ENCODE data around the gene ABI3.

ABI3 gene

GRCh38 chr17:49214676-49215360 is 4.3 kb downstream of the ABI3 start:
- Histone ChIP-seq H3K9me3 (ENCODE audit: control insufficient read depth, low read length) (no peaks in the 10 kb centered on the region), H3K27ac (ENCODE audit: insufficient read depth, low read depth, low read length, poor library complexity, severe bottlenecking) (no peak overlapping the region)

DNA sequence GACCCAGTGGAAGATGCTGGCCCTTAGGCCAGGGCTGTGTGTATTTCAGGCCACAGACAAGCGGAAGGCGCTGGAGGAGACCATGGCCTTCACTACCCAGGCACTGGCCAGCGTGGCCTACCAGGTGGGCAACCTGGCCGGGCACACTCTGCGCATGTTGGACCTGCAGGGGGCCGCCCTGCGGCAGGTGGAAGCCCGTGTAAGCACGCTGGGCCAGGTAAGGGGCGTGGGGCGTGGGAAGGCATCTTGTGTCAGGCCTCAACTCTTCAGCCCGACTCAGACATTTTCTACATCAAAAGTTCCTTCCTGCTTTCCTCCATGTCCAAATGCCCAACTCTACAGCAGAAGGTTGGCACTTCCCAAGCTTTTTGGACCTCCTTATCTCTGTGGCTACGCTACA is 6.0 kb downstream of the ABI3 start:
- Histone ChIP-seq H3K9me3 (ENCODE audit: control insufficient read depth, low read length) (no peaks in the 10 kb centered on the region), H3K27ac (ENCODE audit: insufficient read depth, low read depth, low read length, poor library complexity, severe bottlenecking) (no peak overlapping the region), H3K4me3 (ENCODE audit: insufficient read depth, low read depth, low read length) (no peak overlapping the region), H3K4me1 (ENCODE audit: control insufficient read depth, insufficient read depth, low read length) (no peaks in the 10 kb centered on the region), H3K27me3 (ENCODE audit: control insufficient read depth, insufficient read depth, low read length, poor library complexity, severe bottlenecking) (no peaks in the 10 kb centered on the region), H3K36me3 (ENCODE audit: control insufficient read depth, insufficient read depth, low read length) (no peaks in the 10 kb centered on the region)
- 92 to 93% methylated on average over 13 of the region's 13 CpGs for WGBS, 2 experiments

More at GRCh38 chr17:49214676-49215360, 4.3 kb downstream of the ABI3 start:
- 84 to 87% methylated on average over 12 of the region's 12 CpGs for WGBS, 2 experiments
- peaks cover 10% of the 10 kb centered on the region for H3K4me1 ChIP-seq (ENCODE audit: control insufficient read depth, insufficient read depth, low read length)
- H3K4me3 ChIP-seq (ENCODE audit: insufficient read depth, low read depth, low read length): no peak overlapping the region
- H3K36me3 ChIP-seq (ENCODE audit: control insufficient read depth, insufficient read depth, low read length): no peaks in the 10 kb centered on the region
- no peaks in the 10 kb centered on the region for H3K27me3 ChIP-seq (ENCODE audit: control insufficient read depth, insufficient read depth, low read length, poor library complexity, severe bottlenecking)

DNA sequence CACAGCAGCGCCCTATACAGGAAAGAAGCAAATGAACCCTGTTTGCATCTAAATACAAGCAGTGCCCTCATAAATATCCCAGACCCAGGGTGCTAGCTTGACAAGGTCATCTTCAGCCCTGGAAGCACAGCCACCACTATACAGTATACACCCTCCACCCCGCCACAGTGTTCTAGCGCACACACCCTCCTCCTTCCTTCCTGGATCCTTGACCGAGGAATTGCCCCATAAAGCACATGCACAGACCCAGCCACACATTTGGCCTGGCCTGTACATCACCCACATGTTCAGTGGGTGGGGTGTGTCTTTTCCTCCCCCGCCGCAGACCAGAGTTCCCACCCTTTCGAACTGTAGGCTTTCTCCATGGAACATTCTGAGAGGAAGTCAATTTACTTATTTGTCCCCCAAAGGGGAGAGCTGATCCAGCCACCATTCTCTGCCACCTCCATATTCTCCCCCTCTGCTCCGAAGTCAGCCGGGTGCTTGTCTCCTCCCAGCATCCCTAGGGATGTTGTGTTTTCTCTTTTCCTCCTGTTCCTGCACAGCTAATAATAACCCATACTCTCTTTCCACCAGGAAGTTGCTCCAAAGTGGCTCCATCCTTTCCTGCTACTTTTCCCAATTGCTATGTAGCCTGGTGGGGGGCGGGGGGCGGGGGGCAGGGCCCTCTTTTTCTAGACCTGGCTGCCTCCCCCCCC is 6.6 kb downstream of the ABI3 start:
- no peak overlapping the region for H3K27ac ChIP-seq (ENCODE audit: insufficient read depth, low read depth, low read length, poor library complexity, severe bottlenecking)
- WGBS, 2 experiments: 90 to 94% methylated on average over 11 of the region's 11 CpGs
- H3K9me3 ChIP-seq (ENCODE audit: control insufficient read depth, low read length): no peaks in the 10 kb centered on the region
- no peaks in the 10 kb centered on the region for H3K4me1 ChIP-seq (ENCODE audit: control insufficient read depth, insufficient read depth, low read length)
- peaks cover 6% of the 10 kb centered on the region for H3K27me3 ChIP-seq (ENCODE audit: control insufficient read depth, insufficient read depth, low read length, poor library complexity, severe bottlenecking)
- H3K4me3 ChIP-seq (ENCODE audit: insufficient read depth, low read depth, low read length): no peak overlapping the region
- no peaks in the 10 kb centered on the region for H3K36me3 ChIP-seq (ENCODE audit: control insufficient read depth, insufficient read depth, low read length)

DNA sequence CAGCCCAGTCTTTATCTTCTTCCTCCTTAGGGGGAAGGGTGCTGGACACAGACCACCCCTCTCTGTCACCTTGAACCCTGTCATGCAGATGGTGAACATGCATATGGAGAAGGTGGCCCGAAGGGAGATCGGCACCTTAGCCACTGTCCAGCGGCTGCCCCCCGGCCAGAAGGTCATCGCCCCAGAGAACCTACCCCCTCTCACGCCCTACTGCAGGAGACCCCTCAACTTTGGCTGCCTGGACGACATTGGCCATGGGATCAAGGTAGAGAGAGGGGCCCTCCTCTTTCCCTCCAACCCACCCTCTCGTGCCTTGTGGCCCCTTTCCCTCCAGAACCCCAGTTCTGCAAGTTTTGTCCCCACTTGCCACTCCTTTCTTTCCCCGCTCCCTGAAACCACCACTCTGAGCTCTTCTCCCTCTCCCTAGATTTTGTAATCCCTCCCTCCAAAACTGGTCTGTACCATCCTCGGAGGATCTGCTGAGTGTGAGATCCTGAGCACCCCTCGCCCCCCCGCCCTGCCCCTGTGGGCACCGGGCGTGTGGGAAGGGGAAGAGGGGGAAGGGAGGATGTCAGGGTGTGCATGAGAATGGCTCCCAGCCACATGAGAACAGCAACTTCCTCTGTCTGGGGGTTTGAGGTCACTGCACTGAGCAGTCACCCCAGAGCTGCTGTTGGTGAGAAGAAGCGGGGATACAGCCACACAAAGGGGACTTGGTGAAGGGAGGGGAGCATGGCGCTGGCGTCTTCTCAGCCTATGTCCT is 7.3 kb downstream of the ABI3 start:
- WGBS, 2 experiments: 87 to 88% methylated on average over 17 of the region's 17 CpGs
- Histone ChIP-seq H3K4me3 (ENCODE audit: insufficient read depth, low read depth, low read length) (no peak overlapping the region), H3K27ac (ENCODE audit: insufficient read depth, low read depth, low read length, poor library complexity, severe bottlenecking) (no peak overlapping the region), H3K4me1 (ENCODE audit: control insufficient read depth, insufficient read depth, low read length) (no peaks in the 10 kb centered on the region), H3K9me3 (ENCODE audit: control insufficient read depth, low read length) (no peaks in the 10 kb centered on the region), H3K27me3 (ENCODE audit: control insufficient read depth, insufficient read depth, low read length, poor library complexity, severe bottlenecking) (peaks cover 13% of the 10 kb centered on the region), H3K36me3 (ENCODE audit: control insufficient read depth, insufficient read depth, low read length) (no peaks in the 10 kb centered on the region)

DNA sequence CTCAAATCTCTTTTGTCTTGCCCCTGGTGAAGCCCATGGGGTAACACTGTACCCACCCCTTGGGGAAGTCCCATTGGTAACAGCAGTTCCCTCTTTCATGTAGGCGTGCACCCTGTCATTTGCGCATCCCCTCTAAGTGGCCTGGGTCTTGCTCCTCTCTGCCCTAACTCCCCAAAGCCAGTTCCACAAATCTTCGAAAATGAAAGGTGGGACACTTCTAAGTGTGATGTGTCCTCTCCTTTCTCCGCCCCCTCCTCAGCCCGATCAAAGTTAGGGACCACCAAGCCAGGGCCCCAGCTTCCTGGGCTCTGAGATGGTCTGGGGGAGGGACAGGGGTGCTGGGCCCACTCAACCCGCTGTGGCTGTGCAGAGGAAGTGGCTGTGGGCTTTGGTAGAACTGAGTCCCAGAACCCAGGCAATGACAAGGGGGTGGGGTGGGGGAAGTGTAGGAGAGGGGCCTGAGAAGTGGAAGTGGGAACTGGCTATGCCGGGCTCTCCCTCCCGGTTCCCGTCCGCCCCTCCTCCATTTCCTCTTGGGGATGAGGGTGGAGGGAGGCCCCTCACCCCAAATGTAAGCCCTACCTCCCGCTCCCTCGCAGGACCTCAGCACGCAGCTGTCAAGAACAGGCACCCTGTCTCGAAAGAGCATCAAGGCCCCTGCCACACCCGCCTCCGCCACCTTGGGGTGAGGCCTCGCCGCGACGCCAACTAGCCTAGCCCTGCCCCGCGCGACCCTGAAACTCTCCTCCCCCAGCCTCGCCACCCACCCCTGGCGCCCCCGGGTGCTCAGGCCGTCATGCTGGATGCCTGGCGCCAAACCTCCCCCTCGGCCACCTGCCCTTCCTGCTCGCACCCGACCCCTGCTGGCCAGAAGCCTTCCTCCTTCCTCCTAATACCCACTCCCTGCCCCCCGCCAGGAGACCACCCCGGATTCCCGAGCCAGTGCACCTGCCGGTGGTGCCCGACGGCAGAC is 8.7 kb downstream of the ABI3 start:
- Histone ChIP-seq H3K27ac (ENCODE audit: insufficient read depth, low read depth, low read length, poor library complexity, severe bottlenecking) (no peak overlapping the region), H3K36me3 (ENCODE audit: control insufficient read depth, insufficient read depth, low read length) (no peaks in the 10 kb centered on the region), H3K4me1 (ENCODE audit: control insufficient read depth, insufficient read depth, low read length) (peaks cover 11% of the 10 kb centered on the region), H3K9me3 (ENCODE audit: control insufficient read depth, low read length) (no peaks in the 10 kb centered on the region), H3K4me3 (ENCODE audit: insufficient read depth, low read depth, low read length) (no peak overlapping the region), H3K27me3 (ENCODE audit: control insufficient read depth, insufficient read depth, low read length, poor library complexity, severe bottlenecking) (peaks cover 27% of the 10 kb centered on the region)
- WGBS, 2 experiments: 88 to 89% methylated on average over 37 of the region's 37 CpGs

- H3K36me3 ChIP-seq (ENCODE audit: control insufficient read depth, insufficient read depth, low read length): no peaks in the 10 kb centered on the region
- no peak overlapping the region for H3K4me3 ChIP-seq (ENCODE audit: insufficient read depth, low read depth, low read length)
- H3K27ac ChIP-seq (ENCODE audit: insufficient read depth, low read depth, low read length, poor library complexity, severe bottlenecking): no peak overlapping the region
- no peaks in the 10 kb centered on the region for H3K9me3 ChIP-seq (ENCODE audit: control insufficient read depth, low read length)
- WGBS, 2 experiments: 89 to 91% methylated on average over 15 of the region's 15 CpGs
- peaks cover 15% of the 10 kb centered on the region for H3K4me1 ChIP-seq (ENCODE audit: control insufficient read depth, insufficient read depth, low read length)
- peaks cover 34% of the 10 kb centered on the region for H3K27me3 ChIP-seq (ENCODE audit: control insufficient read depth, insufficient read depth, low read length, poor library complexity, severe bottlenecking)
Measured at GRCh38 chr17:49219987-49220386, 9.5 kb downstream of the ABI3 start.

DNA sequence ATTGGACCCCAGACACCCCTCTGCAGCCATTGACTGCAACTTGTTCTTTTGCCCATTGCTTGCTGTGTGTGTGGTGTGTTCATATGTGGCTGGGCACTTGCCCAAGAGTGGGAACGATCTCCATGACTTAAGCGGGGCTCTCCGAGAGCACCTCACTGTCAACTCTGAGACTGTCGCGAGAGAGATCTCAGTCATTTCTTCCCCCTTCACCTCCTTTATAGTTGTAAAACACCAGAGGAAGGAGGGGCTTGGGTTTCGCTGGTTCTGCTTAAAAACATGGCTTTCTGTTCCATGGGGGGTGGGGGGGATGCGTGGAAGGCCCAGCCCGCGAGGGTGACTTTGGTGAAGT is 12.6 kb downstream of the ABI3 start:
- Histone ChIP-seq H3K9me3 (ENCODE audit: control insufficient read depth, low read length) (no peaks in the 10 kb centered on the region), H3K4me3 (ENCODE audit: insufficient read depth, low read depth, low read length) (no peak overlapping the region), H3K36me3 (ENCODE audit: control insufficient read depth, insufficient read depth, low read length) (no peaks in the 10 kb centered on the region), H3K27ac (ENCODE audit: insufficient read depth, low read depth, low read length, poor library complexity, severe bottlenecking) (no peak overlapping the region), H3K27me3 (ENCODE audit: control insufficient read depth, insufficient read depth, low read length, poor library complexity, severe bottlenecking) (peaks cover 66% of the 10 kb centered on the region), H3K4me1 (ENCODE audit: control insufficient read depth, insufficient read depth, low read length) (peaks cover 15% of the 10 kb centered on the region)
- 37 to 44% methylated on average over 9 of the region's 9 CpGs for WGBS, 2 experiments

DNA sequence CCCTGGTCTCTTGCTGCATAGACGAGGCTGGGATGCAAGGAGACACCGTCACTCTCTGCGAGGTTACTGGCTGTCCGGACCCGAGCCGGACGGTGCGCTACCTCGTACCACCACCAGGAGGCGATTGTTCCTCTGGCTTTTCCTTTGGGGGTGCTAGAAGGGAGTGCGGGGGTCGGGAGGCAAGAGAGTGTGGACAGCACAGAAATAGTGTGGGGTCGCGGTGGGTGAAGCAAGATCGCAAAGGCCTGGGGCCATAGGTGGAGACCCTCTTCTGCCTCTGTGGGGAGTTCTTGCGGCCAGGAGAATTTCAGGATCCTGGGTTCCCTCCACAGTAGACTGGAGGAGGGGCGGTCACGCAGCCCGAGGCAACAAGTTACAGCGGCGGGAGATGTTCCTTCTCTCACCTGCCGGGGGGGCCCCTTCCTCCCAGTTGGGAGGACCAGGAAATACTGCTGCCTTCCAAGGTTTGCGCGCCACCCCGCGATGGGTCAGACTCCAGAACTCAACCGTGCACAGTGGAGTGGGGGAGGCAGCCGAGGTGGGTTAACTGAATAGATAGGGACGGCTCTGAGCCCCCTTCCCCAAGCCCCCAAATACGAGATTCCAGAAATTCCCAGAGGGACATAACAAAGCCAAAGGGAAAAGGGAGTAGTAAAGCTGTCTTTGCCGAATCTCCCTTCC is 13.2 kb downstream of the ABI3 start:
- Histone ChIP-seq H3K36me3 (ENCODE audit: control insufficient read depth, insufficient read depth, low read length) (no peaks in the 10 kb centered on the region), H3K27me3 (ENCODE audit: control insufficient read depth, insufficient read depth, low read length, poor library complexity, severe bottlenecking) (peaks cover 71% of the 10 kb centered on the region), H3K27ac (ENCODE audit: insufficient read depth, low read depth, low read length, poor library complexity, severe bottlenecking) (no peak overlapping the region), H3K4me1 (ENCODE audit: control insufficient read depth, insufficient read depth, low read length) (peaks cover 15% of the 10 kb centered on the region), H3K4me3 (ENCODE audit: insufficient read depth, low read depth, low read length) (peak overlapping the region; percentile 22), H3K9me3 (ENCODE audit: control insufficient read depth, low read length) (no peaks in the 10 kb centered on the region)
- WGBS, 2 experiments: 4% methylated on average over 31 of the region's 31 CpGs

- Histone ChIP-seq H3K9me3 (ENCODE audit: control insufficient read depth, low read length) (no peaks in the 10 kb centered on the region), H3K4me1 (ENCODE audit: control insufficient read depth, insufficient read depth, low read length) (peaks cover 15% of the 10 kb centered on the region), H3K27me3 (ENCODE audit: control insufficient read depth, insufficient read depth, low read length, poor library complexity, severe bottlenecking) (peaks cover 79% of the 10 kb centered on the region), H3K36me3 (ENCODE audit: control insufficient read depth, insufficient read depth, low read length) (no peaks in the 10 kb centered on the region), H3K4me3 (ENCODE audit: insufficient read depth, low read depth, low read length) (peak overlapping the region; percentile 22), H3K27ac (ENCODE audit: insufficient read depth, low read depth, low read length, poor library complexity, severe bottlenecking) (no peak overlapping the region)
- WGBS, 2 experiments: 3% methylated on average over 95 of the region's 95 CpGs
Measured at GRCh38 chr17:49224198-49224996, 13.9 kb downstream of the ABI3 start.
